Heart left ventricle (tissue), 16 donors: Measurements from ENCODE around the gene ZNF558. TPM values are rescaled to one million over a fixed set of nuclear protein-coding genes. Genes with fewer than 3 reads are reported as not detected.

Experiments used
- ATAC-seq, 4 donors: fragments of 200-7000 bp; cut with Tn5 transposase; one replicate each; pipeline ENCODE4 v1.9.1; 2020 to 2022; ENCODE audit warnings: moderate library complexity in 4 of 4, mild to moderate bottlenecking in 3 of 4, moderate number of reproducible peaks in 1 of 4
- DNase-seq, 5 donors: peaks; one replicate each; pipeline ENCODE4 v3.0.0-alpha.2; 2020
- H3K27ac ChIP-seq, 12 donors: fragments of 200-600 bp; sonication (generic) in 4 of 12; one replicate each; pipeline versions ENCODE4 v1.5.0 to v1.8.0; 2016 to 2022; ENCODE audit warnings: mild to moderate bottlenecking in 2 of 12
- H3K27me3 ChIP-seq, 9 donors: fragments of 200-600 bp; sonication (generic) in 2 of 9; one replicate each; pipeline versions ENCODE4 v1.5.1 to v1.8.0; 2016 to 2022; ENCODE audit warnings: mild to moderate bottlenecking in 3 of 9
- H3K36me3 ChIP-seq, 9 donors: fragments of 200-600 bp; sonication (generic) in 2 of 9; one replicate each; pipeline versions ENCODE4 v1.5.0 to v1.8.0; 2018 to 2022; ENCODE audit warnings: mild to moderate bottlenecking in 2 of 9
- H3K4me1 ChIP-seq, 12 donors: fragments of 200-600 bp; sonication (generic) in 4 of 12; one replicate each; pipeline versions ENCODE4 v1.5.0 to v1.8.0; 2016 to 2022; ENCODE audit warnings: mild to moderate bottlenecking in 3 of 12
- H3K4me3 ChIP-seq, 12 donors: fragments of 200-600 bp; sonication (generic) in 4 of 12; one replicate each; pipeline versions ENCODE4 v1.5.0 to v1.8.0; 2017 to 2022; ENCODE audit warnings: mild to moderate bottlenecking in 9 of 12, moderate library complexity in 4 of 12
- H3K9me3 ChIP-seq, 12 donors: fragments of 200-600 bp; sonication (generic) in 4 of 12; one replicate each; pipeline versions ENCODE4 v1.5.0 to v1.8.0; 2016 to 2022; ENCODE audit warnings: mild to moderate bottlenecking in 1 of 12
- POLR2A ChIP-seq, 2 donors: fragments of 450-650 bp; IDR thresholded peaks; one replicate each; pipeline ENCODE4 v1.6.1; 2017; ENCODE audit warnings: antibody characterized with exemption in 2 of 2, mild to moderate bottlenecking in 2 of 2, moderate library complexity in 2 of 2
- WGBS, 4 donors: extraction: QIAGEN DNeasy Blood & Tissue Kit in 2 of 4; methylation state at CpG; one replicate each; pipeline versions ENCODE4 v1.1.5 to v1.1.7; 2013 to 2018; 5-methylcytosine and 5-hydroxymethylcytosine counted together
- intact Hi-C, 10 donors: fragments of 100-400 bp; cut with DNase I; formaldehyde crosslinking; loops; one replicate each; pipeline versions ENCODE4 v1.11.1 to v1.14.2; 2022
- polyA plus RNA-seq, 2 donors: library from polyadenylated mRNA; stranded (reverse); fragments of 200-250 nt; gene quantifications; one replicate each; pipeline ENCODE4 v1.2.3, GENCODE V29; 2013
- total RNA-seq, 9 donors: library from RNA; depleted of rRNA in 2 of 9; stranded (reverse); fragments of >200 nt in 2 of 9; fragmentation: NEBNext Ultra II Directional in 3 of 9; extraction: Animal tissue kit (Norgen Biotek cat#: 25700) in 3 of 9; gene quantifications; one replicate each; pipeline versions ENCODE4 v1.1.0 to v1.2.4, GENCODE V29; 2016 to 2023
- TF ChIP-seq, protein P1 (sequence below), 12 donors: fragments of 200-600 bp; sonication (generic) in 4 of 12; IDR thresholded peaks; one replicate each; pipeline versions ENCODE4 v1.5.0 to v1.8.0; 2018 to 2022; ENCODE audit warnings: antibody characterized with exemption in 12 of 12, mild to moderate bottlenecking in 5 of 12
- donor health status: ischemic (EF 13 %, LVEDD 7.1; RV severe dilation, severe dysfunction).
- donor health status: healthy with polysubstance abuse.
- donor health status: DM: no; HTN: yes; CAD: no.
- donor health status: DM: no; HTN: no; CAD: no.
- donor health status: ischemic (EF 25% LVEDD 6.9; RV normal size, moderate dysfunction).
- donor health status: ischemic (EF 25% LVEDD 5.7; RV mildly dilated, moderate dysfunction).
- donor health status: healthy.
- donor health status: DM: yes; HTN: yes; CAD: no.
- donor health status: ischemic (EF 35%, LVEDD 5.7; RV mildly dilated, moderate dysfunction).
- donor health status: nonischemic (EF 11% LVEDD 7.7; RV severe dilation, severe dysfunction).
- donor health status: DM: yes; HTN: yes; CAD: no.
- donor health status: PGD.
- donor health status: ischemic (EF 29% LVEDD 5.4; RV normal size, mild dysfunction).
- donor health status: nonischemic (EF 23%, LVEDD 6.1; RV moderate dilation, normal function).

The ZNF558 gene
- total and polyA plus RNA-seq, 11 donors, result 5.0 to 16.2 (median 11.2) TPM

DNA sequence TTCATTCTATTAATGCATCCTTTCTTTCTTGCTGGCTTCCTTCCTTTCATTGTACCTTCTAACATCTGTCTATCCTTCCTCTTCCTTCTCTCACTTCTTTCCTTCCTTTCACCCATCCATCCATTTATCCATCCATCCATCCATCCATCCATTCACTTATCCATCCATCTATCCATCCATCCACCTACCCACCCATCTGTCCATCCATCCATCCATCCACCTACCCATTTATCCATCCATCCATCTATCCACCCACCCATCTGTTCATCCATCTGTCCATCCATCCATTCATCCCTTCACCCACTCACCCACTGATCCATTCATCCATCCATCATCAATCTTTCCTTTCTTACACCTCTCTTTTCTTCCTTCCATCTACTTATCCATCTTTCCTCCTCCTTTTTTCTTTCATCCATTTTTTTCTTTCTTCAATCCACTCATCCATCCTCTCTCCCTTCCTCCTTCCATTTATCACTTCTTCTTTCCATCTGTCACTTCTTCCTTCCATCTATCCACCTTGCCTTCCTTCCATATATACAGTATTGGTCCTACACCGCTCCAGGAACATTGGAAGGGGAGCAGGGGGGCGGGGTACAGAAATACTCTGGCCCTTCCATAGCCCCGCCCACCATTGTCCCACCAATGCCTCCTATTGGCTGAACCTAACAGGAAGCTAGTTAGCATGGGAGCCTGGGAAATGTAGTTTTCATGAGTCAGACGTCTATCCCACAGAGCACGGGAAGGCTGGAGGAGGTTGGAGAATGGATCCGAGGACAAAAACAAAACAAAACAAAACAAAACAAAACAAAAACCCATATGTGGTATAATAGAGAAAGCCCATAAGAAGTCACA, 46.0 kb upstream of the ZNF558 start:
- Histone ChIP-seq H3K27me3 (peaks cover 0 to 1% (median 0%) of the 10 kb centered on the region in 9 donors), H3K27ac (no peak overlapping the region), H3K4me1 (no peaks in the 10 kb centered on the region), H3K9me3 (peaks cover 0 to 11% (median 0%) of the 10 kb centered on the region in 12 donors), H3K4me3 (no peak overlapping the region), H3K36me3 (no peaks in the 10 kb centered on the region)
- intact Hi-C loops, result no loop called here
- TF ChIP-seq, protein P1, sequence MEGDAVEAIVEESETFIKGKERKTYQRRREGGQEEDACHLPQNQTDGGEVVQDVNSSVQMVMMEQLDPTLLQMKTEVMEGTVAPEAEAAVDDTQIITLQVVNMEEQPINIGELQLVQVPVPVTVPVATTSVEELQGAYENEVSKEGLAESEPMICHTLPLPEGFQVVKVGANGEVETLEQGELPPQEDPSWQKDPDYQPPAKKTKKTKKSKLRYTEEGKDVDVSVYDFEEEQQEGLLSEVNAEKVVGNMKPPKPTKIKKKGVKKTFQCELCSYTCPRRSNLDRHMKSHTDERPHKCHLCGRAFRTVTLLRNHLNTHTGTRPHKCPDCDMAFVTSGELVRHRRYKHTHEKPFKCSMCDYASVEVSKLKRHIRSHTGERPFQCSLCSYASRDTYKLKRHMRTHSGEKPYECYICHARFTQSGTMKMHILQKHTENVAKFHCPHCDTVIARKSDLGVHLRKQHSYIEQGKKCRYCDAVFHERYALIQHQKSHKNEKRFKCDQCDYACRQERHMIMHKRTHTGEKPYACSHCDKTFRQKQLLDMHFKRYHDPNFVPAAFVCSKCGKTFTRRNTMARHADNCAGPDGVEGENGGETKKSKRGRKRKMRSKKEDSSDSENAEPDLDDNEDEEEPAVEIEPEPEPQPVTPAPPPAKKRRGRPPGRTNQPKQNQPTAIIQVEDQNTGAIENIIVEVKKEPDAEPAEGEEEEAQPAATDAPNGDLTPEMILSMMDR (IDR thresholded peaks at IDR 0.05), result no peak
- no peak for TF ChIP-seq POLR2A (IDR thresholded peaks at IDR 0.05)
- 14 to 28% (median 21%) methylated on average over 6 of the region's 6 CpGs for WGBS, 4 donors
- ATAC-seq (no peak), DNase-seq (no peak)

DNA sequence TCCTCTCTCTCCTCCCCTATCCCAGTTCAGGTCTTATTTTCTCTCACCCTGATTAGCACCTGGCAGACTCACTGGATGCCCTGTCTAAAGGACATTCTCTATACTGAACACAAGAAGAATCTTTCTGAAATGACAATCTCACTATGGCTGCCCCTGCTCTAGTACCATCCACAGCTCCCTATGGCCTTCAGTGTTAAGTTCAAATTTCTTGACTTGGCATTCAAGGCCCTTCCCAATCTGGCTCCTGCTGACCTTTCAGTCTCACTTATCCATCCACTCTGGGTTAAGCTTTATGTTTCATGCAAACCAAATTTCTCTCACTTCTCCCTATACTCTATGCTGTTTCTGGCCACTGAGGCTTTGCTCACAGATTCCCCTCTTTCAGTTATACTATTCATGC, 34.2 kb upstream of the ZNF558 start:
- ATAC-seq (no peak), DNase-seq (no peak)
- intact Hi-C loops, result no loop called here
- H3K9me3 ChIP-seq, result no peaks in the 10 kb centered on the region
- no peak for TF ChIP-seq POLR2A (IDR thresholded peaks at IDR 0.05)
- TF ChIP-seq, protein P1 (IDR thresholded peaks at IDR 0.05), result no peak
- no peaks in the 10 kb centered on the region for H3K36me3 ChIP-seq
- no peak overlapping the region for H3K4me3 ChIP-seq
- H3K27me3 ChIP-seq, result peaks cover 0 to 30% (median 0%) of the 10 kb centered on the region in 9 donors
- H3K27ac ChIP-seq, result no peak overlapping the region
- H3K4me1 ChIP-seq, result no peaks in the 10 kb centered on the region

DNA sequence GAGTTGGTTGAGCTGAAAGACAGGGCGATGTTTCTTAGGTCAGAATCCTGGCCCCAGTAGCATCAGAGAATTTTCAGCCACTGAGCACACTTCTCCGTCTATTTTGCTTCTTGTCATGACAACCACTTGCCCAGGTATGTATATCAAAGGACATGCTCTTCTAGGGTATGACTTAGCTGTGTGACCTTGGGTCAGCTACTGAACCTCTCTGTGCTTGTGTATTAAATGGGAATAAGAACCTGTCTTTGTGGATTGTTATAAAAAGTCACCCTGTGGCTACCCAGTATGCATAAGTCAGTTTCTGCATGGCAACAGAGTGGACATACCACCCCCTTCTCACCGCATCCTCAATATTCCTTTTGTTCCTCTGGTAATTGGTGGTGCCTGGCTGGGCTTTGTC, 26.2 kb upstream of the ZNF558 start:
- H3K4me3 ChIP-seq, result no peak overlapping the region
- no peaks in the 10 kb centered on the region for H3K4me1 ChIP-seq
- H3K27ac ChIP-seq, result no peak overlapping the region
- TF ChIP-seq, protein P1 (IDR thresholded peaks at IDR 0.05), result no peak
- TF ChIP-seq POLR2A (IDR thresholded peaks at IDR 0.05), result no peak
- DNase-seq (no peak), ATAC-seq (no peak)
- intact Hi-C loops, result no loop called here
- no peaks in the 10 kb centered on the region for H3K36me3 ChIP-seq
- H3K9me3 ChIP-seq, result no peaks in the 10 kb centered on the region
- WGBS, 4 donors, result 78 to 85% (median 79%) methylated on average over 3 of the region's 3 CpGs
- peaks cover 0 to 36% (median 0%) of the 10 kb centered on the region in 9 donors for H3K27me3 ChIP-seq

DNA sequence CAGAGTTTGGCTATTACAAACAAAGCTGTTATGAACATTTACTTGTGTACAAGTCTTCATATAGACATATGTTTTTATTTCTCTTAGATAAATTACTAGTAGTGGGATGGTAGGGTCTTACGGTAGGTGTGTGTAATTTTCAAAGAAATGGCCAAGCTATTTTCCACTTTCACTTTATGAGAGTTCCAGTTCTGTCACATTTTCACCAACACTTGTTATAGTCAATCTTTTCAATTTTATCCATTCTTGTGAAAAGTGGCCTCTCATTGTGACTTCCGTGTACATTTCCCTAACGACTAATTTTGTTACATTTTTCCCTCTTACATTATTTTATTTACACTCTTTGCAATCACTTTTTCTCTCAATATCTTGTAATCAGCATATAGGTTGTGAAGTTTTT, 18.4 kb upstream of the ZNF558 start:
- peaks cover 0 to 19% (median 3%) of the 10 kb centered on the region in 12 donors for H3K9me3 ChIP-seq
- ATAC-seq (no peak), DNase-seq (no peak)
- intact Hi-C loops, result no loop called here
- no peak overlapping the region for H3K4me3 ChIP-seq
- no peaks in the 10 kb centered on the region for H3K4me1 ChIP-seq
- TF ChIP-seq POLR2A (IDR thresholded peaks at IDR 0.05), result no peak
- TF ChIP-seq, protein P1 (IDR thresholded peaks at IDR 0.05), result no peak
- H3K27ac ChIP-seq, result no peak overlapping the region
- H3K27me3 ChIP-seq, result peaks cover 0 to 40% (median 0%) of the 10 kb centered on the region in 9 donors
- 89 to 92% (median 92%) methylated on average over 3 of the region's 3 CpGs for WGBS, 4 donors
- H3K36me3 ChIP-seq, result no peaks in the 10 kb centered on the region
